Measurements from ENCODE around the gene ZNF626.
"Not testable (repeated sequence)": the region's sequence is repeated elsewhere in the genome, so short reads cannot be mapped to it uniquely, and the experiment has no call there.

ZNF626 gene

GRCh38 chr19:20661150-20661819, at the start of gene ZNF626:
Gene ZNF626 (minus strand): TSS chr19:20661571. CDS start chr19:20661446, 125 bp downstream.
- in situ Hi-C loops (cut with MboI; ENCODE audit: low pct_unique_long_range_greater_than_20kb, low sequenced_read_pairs), result no loop called here
- no peak for DNase-seq

- in situ Hi-C loops (cut with MboI; ENCODE audit: low pct_unique_long_range_greater_than_20kb, low sequenced_read_pairs), result no loop called here
- DNase-seq, result no peak
Observed at GRCh38 chr19:20669263-20669662, 7.9 kb upstream of the ZNF626 start.

DNA sequence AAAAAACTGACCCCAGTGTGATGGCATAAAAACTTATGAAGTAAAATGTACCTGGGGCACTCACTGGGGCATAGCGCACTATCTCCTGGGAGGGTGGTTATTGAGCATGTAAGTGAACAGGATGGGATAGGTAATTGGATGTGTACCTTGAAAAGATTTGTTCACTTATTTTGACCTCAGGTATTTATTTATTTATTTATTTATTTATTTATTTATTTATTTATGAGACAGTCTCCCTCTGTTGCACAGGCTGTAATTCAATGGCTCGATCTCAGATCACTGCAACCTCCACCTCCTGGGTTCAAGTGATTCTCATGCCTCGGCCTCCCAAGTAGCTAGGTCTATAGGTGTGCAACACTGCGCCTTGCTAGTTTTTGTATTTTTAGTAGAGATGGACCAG, 5.9 kb upstream of the ZNF626 start:
- in situ Hi-C loops (cut with MboI; ENCODE audit: low pct_unique_long_range_greater_than_20kb, low sequenced_read_pairs), result no loop called here
- DNase-seq, result no peak

- no peak for DNase-seq
- in situ Hi-C loops (cut with MboI; ENCODE audit: low pct_unique_long_range_greater_than_20kb, low sequenced_read_pairs), result no loop called here
Observed at GRCh38 chr19:20664901-20665781, 3.8 kb upstream of the ZNF626 start.

GRCh38 chr19:20664475-20664874, 3.1 kb upstream of the ZNF626 start:
- in situ Hi-C loops (cut with MboI; ENCODE audit: low pct_unique_long_range_greater_than_20kb, low sequenced_read_pairs); DNase-seq: not testable (repeated sequence)

GRCh38 chr19:20662421-20663105, 1.2 kb upstream of the ZNF626 start:
- DNase-seq, result no peak
- in situ Hi-C loops (cut with MboI; ENCODE audit: low pct_unique_long_range_greater_than_20kb, low sequenced_read_pairs), result no loop called here

DNA sequence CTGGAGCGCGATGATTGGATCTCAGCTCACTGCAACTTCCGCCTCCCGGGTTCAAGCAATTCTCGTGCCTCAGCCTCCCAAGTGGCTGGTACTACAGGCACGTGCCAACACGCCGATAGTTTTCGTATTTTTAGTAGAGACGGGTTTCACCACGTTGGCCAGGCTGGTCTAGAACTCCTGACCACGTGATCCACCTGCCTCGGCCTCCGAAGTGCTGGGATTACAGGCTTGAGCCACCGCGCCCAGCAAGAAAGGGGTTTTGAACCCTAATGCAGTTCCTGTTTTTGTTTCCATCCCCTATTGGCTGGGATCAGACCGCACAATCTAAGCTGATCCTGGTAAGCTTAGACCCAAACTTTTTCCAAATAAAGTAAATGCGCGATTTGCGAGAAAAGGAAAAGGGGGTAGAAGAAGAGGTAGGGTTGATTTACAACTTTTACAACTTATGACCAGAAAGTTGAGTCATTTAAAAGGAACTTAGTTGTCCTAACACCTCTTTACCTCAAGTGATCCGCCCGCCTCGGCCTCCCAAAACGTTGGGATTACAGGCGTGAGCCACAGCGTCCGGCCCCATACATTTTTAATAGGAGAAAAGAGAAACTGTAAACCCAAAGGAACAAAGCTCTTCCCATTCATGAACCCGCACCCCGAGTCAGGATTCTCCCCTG, 764 bp downstream of the ZNF626 start:
- DNase-seq, result no peak
- in situ Hi-C loops (cut with MboI; ENCODE audit: low pct_unique_long_range_greater_than_20kb, low sequenced_read_pairs), result no loop called here

GRCh38 chr19:20640545-20640944, 20.8 kb downstream of the ZNF626 start:
- in situ Hi-C loops (cut with MboI; ENCODE audit: low pct_unique_long_range_greater_than_20kb, low sequenced_read_pairs), result no loop called here
- DNase-seq, result no peak

GRCh38 chr19:20640023-20640422, 21.3 kb downstream of the ZNF626 start:
- DNase-seq, result no peak
- in situ Hi-C loops (cut with MboI; ENCODE audit: low pct_unique_long_range_greater_than_20kb, low sequenced_read_pairs), result no loop called here

DNA sequence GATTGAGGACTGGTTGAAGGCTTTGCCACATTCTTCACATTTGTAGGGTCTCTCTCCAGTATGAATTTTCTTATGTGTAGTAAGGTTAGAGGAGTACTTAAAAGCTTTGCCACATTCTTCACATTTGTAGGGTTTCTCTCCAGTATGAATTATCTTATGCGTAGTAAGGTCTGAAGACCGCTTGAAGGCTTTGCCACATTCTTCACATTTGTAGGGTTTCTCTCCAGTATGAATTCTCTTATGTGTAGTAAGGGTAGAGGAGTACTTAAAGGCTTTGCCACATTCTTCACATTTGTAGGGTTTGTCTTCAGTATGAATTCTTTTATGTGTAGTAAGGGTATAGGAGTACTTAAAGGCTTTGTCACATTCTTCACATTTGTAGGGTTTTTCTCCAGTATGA, 36.8 kb downstream of the ZNF626 start:
- DNase-seq; in situ Hi-C loops (cut with MboI; ENCODE audit: low pct_unique_long_range_greater_than_20kb, low sequenced_read_pairs): not testable (repeated sequence)

DNA sequence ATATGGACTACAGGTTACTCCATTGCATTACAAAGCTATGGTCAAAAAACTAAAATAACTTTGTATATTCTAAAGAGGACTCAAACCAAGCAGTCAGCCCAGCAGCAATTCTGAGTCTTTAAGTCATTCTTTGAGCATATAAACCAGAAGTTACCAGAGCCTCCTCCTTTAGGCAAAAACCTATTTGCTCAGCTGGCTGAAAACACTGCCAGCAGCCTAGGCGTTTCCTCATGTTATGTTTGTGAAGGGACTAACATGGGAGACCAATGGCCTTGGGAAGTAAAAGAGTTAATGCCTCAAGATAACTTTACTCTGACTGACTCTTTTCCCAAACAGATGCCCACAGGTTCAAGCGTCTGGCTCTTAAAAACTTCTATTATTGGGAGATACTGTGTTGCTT, 45.3 kb downstream of the ZNF626 start:
- no peak for DNase-seq
- in situ Hi-C loops (cut with MboI; ENCODE audit: low pct_unique_long_range_greater_than_20kb, low sequenced_read_pairs), result no loop called here

DNA sequence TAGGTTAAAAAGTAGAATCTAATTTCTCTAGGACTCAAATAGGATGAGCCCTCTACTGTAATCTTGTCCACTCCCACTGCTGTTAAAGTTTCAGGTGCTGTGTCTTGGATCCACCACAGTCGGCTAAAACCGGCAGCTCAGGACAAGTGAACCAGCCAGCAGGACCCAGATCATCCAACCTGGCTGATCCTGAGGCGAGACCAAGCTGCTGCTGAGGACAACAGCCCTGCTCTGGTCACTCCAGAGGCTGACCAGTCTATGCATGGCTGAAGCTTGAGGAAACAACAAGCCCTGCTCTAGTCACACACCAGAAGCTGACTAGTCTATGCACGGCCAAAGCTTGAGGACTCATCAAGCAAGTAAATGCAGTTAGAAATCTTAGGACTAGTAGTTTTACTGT, 46.4 kb downstream of the ZNF626 start:
- DNase-seq; in situ Hi-C loops (cut with MboI; ENCODE audit: low pct_unique_long_range_greater_than_20kb, low sequenced_read_pairs): not testable (repeated sequence)

DNA sequence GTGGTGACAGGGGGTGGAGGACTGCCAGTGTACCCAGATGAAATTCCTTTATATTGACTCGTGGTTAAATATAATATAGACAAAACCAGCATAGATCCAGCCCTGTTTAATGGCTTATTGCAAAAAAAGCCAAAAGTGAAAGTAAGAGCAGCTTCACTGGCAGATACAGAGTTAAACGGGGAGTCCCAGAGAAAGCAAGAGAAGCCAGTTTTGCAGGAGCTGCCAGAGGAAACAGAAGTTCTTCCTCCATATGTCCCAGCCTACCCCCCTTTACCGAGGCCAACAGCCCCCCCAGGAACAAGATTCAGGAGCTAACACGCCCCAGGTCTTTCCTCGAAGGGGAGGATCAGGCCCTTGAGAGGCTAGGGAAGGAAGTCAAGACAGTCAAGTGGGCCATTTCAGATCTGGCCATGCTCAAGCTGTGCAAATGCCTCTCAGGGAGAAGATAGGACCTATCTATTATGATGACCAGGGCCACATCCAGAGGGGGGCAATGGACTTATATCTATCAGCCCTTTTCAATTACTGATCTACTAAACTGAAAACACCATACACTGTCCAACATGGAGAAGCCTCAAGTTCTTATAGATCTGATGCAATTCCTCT, 48.6 kb downstream of the ZNF626 start:
- in situ Hi-C loops (cut with MboI; ENCODE audit: low pct_unique_long_range_greater_than_20kb, low sequenced_read_pairs), result no loop called here
- no peak for DNase-seq

GRCh38 chr19:20611866-20612265, 49.5 kb downstream of the ZNF626 start:
- DNase-seq, result no peak
- in situ Hi-C loops (cut with MboI; ENCODE audit: low pct_unique_long_range_greater_than_20kb, low sequenced_read_pairs), result no loop called here

DNA sequence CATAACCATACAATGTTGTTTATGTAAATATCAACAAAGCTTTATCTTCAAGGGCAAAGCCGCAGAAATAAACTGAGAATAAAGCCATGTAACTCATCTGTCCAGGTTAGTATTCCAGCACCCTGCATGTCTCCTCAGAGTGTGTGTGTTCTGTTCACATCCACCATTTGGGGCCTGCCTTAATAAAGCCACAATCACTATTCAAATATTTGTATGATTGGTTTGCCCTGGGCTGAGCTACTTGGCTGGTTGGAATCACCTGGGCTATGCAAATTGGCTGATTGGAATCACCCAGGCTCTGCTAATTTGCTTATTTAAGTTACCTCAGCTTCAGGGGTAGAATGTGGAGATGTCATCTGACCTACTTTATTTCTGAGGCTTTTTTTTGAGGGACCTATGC, 53.4 kb downstream of the ZNF626 start:
- no peak for DNase-seq
- in situ Hi-C loops (cut with MboI; ENCODE audit: low pct_unique_long_range_greater_than_20kb, low sequenced_read_pairs), result no loop called here

Data from KBM-7 (cell line).